ENCODE data around the gene MTRR.

GRCh38 chr5:7851617-7852289 is 17.2 kb upstream of the MTRR start:
- TF ChIP-seq POLR2A (IDR thresholded peaks at IDR 0.05) = no peak
- TF ChIP-seq CTCF (IDR thresholded peaks at IDR 0.05) = no peak

Measured in vagina (tissue), 2 donors.